Measurements from ENCODE around the gene TYK2. TPM values are rescaled to one million over a fixed set of nuclear protein-coding genes. Genes with fewer than 3 reads are reported as not detected.

Gene TYK2
- total and polyA plus RNA-seq, 2 experiments from 2014 or later: 63.6 to 94.3 TPM

DNA sequence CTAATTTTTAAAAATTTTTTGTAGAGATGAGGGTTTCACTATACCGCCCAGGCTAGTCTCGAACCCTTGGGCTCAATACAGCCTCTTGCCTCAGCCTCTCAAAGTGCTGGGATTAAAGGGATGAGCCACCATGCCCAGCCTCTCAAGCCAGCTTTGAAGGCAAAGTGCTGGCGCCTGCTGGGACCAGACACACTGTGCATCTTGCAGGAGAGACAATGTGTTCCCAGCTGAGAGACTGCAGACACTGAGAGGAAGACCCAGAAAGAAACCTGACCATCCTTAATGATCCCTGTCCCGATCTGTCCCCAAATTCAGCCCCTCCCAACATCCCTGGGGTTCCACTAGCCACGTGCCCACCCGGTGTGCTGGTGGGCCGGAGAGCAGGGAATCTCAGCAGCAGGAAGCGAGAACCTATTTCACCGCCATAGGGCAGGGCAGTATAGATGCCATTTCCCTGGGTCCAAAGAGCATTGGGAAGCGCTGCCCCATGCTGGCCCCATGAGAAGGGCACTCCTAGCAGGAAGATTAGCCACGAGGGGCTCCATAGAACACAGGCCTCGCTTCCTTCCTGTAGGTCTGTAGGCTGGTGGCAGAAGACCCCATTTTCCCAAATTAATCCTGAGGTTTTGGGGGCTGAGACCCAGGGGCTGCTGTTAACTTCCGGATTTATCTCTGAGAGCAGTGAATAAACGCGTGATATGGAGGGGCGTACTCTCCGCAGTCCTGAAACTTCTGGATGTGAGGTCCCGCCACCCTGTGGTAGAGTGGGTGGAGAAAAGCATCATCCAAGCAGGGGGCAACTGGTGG, 48.0 kb downstream of the TYK2 start:
- 41% methylated on average over 18 of the region's 18 CpGs for WGBS (ENCODE audit: low lambda C conversion rate, missing lambda C conversion rate)
- Histone ChIP-seq H3K9me2 (replicated peaks; ENCODE audit: insufficient read depth) (no peaks in the 10 kb centered on the region), H2AFZ (peak overlapping the region; percentile 49), H3K4me1 (ENCODE audit: insufficient read depth) (peaks cover 8% of the 10 kb centered on the region), H3K27ac (peak overlapping the region; percentile 93), H3K27me3 (no peaks in the 10 kb centered on the region), H3K79me2 (peaks cover 42% of the 10 kb centered on the region), H3K36me3 (replicated peaks; ENCODE audit: insufficient read depth, low read depth) (no peaks in the 10 kb centered on the region), H3K9me3 (ENCODE audit: low read depth) (no peaks in the 10 kb centered on the region), H3K4me2 (peak overlapping the region; percentile 95), H4K20me1 (ENCODE audit: insufficient read depth, poor library complexity, severe bottlenecking) (peaks cover 22% of the 10 kb centered on the region), H3K4me3 (peak overlapping the region; percentile 80)
- peak; percentile 67 for DNase-seq (ENCODE audit: low spot score)
- TF ChIP-seq EZH2 (IDR thresholded peaks at IDR 0.05; ENCODE audit: borderline replicate concordance) (no peak), EZH2phosphoT487 (IDR thresholded peaks at IDR 0.05; ENCODE audit: low read depth, severe bottlenecking, unreplicated experiment) (no peak)
- TF ChIP-seq, protein P1, sequence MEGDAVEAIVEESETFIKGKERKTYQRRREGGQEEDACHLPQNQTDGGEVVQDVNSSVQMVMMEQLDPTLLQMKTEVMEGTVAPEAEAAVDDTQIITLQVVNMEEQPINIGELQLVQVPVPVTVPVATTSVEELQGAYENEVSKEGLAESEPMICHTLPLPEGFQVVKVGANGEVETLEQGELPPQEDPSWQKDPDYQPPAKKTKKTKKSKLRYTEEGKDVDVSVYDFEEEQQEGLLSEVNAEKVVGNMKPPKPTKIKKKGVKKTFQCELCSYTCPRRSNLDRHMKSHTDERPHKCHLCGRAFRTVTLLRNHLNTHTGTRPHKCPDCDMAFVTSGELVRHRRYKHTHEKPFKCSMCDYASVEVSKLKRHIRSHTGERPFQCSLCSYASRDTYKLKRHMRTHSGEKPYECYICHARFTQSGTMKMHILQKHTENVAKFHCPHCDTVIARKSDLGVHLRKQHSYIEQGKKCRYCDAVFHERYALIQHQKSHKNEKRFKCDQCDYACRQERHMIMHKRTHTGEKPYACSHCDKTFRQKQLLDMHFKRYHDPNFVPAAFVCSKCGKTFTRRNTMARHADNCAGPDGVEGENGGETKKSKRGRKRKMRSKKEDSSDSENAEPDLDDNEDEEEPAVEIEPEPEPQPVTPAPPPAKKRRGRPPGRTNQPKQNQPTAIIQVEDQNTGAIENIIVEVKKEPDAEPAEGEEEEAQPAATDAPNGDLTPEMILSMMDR (IDR thresholded peaks at IDR 0.05; ENCODE audit: poor library complexity): peak; percentile 4

DNA sequence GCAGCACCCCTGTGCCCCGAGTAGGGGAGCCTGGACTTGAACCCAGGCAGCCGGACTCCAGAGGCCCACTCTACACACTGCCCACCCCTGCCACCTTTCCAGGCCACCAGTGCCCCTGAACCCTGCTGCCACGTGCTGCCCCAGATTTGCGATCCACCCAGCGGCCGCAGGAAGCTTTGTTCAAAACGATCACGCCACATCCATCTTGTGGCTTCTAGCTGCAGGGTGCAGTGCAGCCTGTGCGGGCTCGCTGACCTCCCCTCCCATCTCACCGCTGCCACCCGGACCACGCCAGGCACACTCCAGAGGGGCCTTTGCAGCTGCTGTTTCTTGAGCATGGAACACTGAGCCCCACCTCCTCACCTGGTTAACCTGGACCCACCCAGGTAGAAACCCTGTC, 50.8 kb downstream of the TYK2 start:
- DNase-seq (ENCODE audit: low spot score): no peak
- H3K36me3 ChIP-seq (replicated peaks; ENCODE audit: insufficient read depth, low read depth): no peaks in the 10 kb centered on the region
- H3K27ac ChIP-seq: no peak overlapping the region
- H3K4me1 ChIP-seq (ENCODE audit: insufficient read depth): peaks cover 8% of the 10 kb centered on the region
- no peaks in the 10 kb centered on the region for H3K27me3 ChIP-seq
- 96% methylated on average over 13 of the region's 13 CpGs for WGBS (ENCODE audit: low lambda C conversion rate, missing lambda C conversion rate)
- H3K4me3 ChIP-seq: no peak overlapping the region
- no peak overlapping the region for H2AFZ ChIP-seq
- TF ChIP-seq EZH2 (IDR thresholded peaks at IDR 0.05; ENCODE audit: borderline replicate concordance) (no peak), EZH2phosphoT487 (IDR thresholded peaks at IDR 0.05; ENCODE audit: low read depth, severe bottlenecking, unreplicated experiment) (no peak)
- TF ChIP-seq, protein P1 (IDR thresholded peaks at IDR 0.05; ENCODE audit: poor library complexity): no peak
- no peaks in the 10 kb centered on the region for H3K9me3 ChIP-seq (ENCODE audit: low read depth)
- no peak overlapping the region for H3K4me2 ChIP-seq
- no peaks in the 10 kb centered on the region for H3K9me2 ChIP-seq (replicated peaks; ENCODE audit: insufficient read depth)
- H3K79me2 ChIP-seq: peaks cover 42% of the 10 kb centered on the region
- peaks cover 22% of the 10 kb centered on the region for H4K20me1 ChIP-seq (ENCODE audit: insufficient read depth, poor library complexity, severe bottlenecking)

DNA sequence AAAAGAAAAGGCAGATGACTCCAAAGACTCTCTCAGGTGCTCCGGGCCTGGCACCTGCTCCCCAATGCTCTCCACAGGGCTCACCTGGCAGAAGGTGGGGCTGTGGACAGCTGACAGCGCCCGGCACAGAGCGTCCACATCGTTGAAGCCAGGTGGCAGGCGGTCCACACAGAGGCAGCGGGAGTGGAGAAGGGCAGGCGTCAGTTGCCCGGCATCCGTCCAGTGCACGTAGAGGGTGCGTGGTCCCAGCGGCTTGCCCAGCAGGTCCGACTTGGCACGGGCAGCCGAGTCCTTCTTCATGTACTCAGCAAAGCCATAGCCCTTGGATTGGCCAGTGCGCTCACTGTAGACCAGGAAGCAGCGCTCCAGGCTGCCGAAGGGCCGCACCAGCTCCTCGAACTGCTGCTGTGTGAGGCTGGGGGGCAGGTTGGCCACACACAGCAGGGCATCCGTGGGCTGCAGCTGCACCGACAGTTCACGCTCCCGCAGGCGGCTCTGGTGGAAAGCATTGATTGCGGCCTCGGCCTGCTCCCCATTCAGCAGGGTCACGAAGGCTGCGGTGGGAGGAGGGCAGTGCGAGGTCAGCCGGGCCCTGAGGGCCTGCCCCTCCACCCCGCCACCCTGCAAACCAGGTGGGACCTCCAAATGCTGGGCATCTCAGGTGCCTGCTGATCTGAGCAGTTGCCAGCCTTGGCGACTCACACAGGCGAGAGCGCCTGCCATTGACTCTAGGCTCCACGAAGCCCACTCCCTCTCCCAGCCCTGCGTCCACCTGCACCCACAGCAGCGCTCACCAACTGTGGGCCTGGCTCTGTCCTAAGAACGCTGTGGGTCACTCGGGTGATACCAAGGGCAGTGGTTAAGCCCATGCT, 51.6 kb downstream of the TYK2 start:
- H3K79me2 ChIP-seq: peaks cover 42% of the 10 kb centered on the region
- H3K36me3 ChIP-seq (replicated peaks; ENCODE audit: insufficient read depth, low read depth): no peaks in the 10 kb centered on the region

More for the DNA sequence above, 51.6 kb downstream of the TYK2 start:
- H3K4me1 ChIP-seq (ENCODE audit: insufficient read depth): peaks cover 8% of the 10 kb centered on the region
- peaks cover 22% of the 10 kb centered on the region for H4K20me1 ChIP-seq (ENCODE audit: insufficient read depth, poor library complexity, severe bottlenecking)
- WGBS (ENCODE audit: low lambda C conversion rate, missing lambda C conversion rate): 98% methylated on average over 41 of the region's 41 CpGs
- no peak overlapping the region for H3K27ac ChIP-seq
- no peak overlapping the region for H3K4me2 ChIP-seq
- H3K4me3 ChIP-seq: no peak overlapping the region
- H3K27me3 ChIP-seq: no peaks in the 10 kb centered on the region
- no peaks in the 10 kb centered on the region for H3K9me2 ChIP-seq (replicated peaks; ENCODE audit: insufficient read depth)
- no peak for DNase-seq (ENCODE audit: low spot score)
- H2AFZ ChIP-seq: no peak overlapping the region
- H3K9me3 ChIP-seq (ENCODE audit: low read depth): no peaks in the 10 kb centered on the region
- no peak for TF ChIP-seq EZH2 (IDR thresholded peaks at IDR 0.05; ENCODE audit: borderline replicate concordance)
- no peak for TF ChIP-seq EZH2phosphoT487 (IDR thresholded peaks at IDR 0.05; ENCODE audit: low read depth, severe bottlenecking, unreplicated experiment)
- TF ChIP-seq, protein P1 (IDR thresholded peaks at IDR 0.05; ENCODE audit: poor library complexity): no peak

Data from hepatocyte (in vitro differentiated cells).